ENCODE results near the gene IDH3B.
"Not testable (repeated sequence)": the region's sequence is repeated elsewhere in the genome, so short reads cannot be mapped to it uniquely, and the experiment has no call there.

The IDH3B gene

DNA sequence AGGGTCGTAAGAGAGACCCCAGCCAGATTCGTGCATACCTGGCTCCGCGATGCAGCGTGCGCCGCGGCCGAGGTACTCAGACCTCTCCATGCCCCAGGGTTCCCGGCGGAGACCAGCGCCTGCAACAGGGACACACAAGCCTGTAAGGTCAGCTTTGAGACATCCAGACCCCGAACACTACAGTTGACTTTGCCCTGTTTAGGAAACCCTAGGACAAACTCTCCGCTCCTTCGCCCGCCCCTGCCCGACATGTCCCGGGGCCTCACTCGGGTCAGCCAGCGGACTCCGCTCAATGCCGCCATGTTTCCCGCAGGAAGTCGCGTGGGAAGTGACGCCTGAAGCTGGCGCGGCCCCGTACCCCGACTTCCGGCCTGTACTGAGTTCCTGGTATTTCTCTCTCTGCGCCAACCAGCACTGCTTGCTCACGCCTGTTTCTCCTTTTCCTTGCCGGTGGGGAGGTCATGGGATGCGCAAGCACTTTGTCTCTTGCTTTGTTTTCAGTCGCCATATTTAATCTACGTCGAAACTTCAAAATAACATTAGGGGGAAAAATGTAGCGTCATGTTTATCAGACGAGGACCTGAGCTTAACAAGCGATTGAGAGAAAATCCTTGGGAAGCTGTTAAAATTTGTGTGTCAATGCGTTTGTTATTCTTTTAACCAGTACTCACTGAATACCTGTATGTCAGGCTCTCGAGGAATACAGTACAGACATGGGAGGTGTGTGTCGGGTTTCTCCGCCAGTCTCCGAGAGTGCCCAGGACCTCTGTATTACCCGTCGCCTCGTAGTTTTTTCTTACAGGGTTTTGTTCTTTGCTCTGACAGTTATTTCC lies at the start of gene IDH3B:
TSS of gene IDH3B (minus strand) at position 330 of the 833 bp plus-strand sequence. CDS start at position 302, 28 bp downstream.
- peak; percentile 85 for DNase-seq (ENCODE audit: low spot score)

DNA sequence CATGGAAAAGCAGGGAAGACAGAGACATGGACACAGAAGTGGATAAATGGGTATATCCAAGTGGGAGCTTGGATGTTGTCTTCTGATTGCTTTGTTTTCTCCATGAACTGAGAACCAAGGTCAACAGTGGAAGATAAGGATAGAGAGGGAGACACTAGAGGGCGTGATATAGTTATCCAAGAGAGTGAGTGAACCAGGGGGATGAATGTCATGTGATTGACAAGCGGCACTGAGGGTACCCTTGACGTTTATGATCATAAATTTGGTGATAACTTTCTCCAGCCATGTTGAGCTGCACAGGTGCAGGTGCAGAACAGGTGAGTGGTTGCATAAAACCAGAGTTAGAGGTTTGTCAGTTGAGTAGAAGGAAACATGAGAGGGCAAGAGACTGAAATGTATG lies 49.3 kb upstream of the IDH3B start:
- DNase-seq (ENCODE audit: low spot score) = peak; percentile 6

DNA sequence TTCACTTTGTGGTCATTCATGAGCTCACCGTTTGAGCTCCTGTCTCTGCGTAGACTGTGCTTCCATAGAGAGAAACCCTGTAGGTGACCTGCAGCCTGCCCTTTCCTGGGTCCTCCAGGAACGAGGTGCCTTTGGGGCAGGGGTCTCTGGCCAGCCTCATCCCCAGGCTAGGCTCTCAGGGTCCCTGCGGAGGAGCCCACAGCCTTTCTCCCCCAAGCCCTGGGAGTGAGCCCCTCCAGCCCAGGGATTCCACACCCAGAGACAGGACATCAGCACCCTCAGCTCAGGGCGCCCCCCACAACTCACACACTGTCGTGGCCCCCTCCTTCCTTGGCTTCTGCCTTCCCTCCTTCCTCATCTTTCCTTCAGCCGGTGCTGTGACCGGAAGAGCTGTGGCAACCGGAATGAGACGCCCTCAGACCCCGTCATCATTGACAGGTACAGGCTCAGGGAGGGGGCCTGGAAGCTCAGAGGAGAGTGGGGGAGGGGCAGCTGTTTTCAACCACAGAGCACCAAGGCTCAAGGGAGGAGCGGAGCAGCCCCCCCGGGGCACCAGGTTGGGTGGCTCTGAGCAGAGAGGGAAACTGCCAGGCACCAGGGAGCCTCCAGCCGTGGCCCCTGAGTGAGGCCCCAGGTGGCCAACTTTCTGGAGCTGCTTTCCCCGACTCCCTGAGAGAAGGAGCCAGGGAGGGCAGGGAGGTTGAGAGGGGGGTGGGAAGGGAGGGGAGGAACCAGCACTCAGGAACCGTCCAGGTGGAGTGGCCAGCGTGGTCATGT lies 45.4 kb upstream of the IDH3B start:
- no peak for DNase-seq (ENCODE audit: low spot score)

DNA sequence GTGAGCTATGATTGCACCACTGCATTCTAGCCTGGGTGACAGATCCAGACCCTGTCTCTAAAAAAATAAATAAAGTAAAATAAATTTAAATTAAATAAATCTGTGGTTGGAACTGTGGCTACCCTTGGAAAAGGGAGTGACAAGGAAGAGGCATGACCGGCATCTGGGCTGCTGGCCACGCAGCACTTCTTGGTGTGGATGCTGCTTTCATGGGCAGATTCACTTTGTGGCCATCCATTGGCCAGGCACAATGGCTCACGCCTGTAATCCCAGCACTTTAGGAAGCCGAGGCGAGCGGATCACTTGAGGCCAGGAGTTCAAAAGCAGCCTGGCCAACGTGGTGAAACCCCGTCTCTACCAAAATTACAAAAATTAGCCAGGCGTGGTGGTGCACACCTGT lies 44.6 kb upstream of the IDH3B start:
- DNase-seq (ENCODE audit: low spot score) = no peak

DNA sequence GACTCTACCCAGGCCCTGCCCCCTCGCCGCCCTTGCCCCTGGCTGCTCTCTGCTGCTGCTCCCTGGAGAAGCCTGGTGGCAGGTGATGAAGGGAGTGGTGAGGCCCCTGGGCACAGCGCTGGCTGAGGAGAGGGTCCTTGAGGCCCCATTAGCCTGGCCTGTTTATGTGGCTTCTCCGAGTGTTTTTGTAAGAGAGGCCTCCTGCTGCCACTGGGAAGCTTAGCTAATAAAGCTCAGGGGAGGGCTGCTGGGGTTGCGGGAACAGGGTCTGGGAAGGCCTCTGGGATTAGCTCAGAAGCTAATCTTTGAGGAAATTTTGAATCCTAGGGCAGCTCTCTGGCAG lies 44.0 kb upstream of the IDH3B start:
- DNase-seq (ENCODE audit: low spot score) = no peak

DNA sequence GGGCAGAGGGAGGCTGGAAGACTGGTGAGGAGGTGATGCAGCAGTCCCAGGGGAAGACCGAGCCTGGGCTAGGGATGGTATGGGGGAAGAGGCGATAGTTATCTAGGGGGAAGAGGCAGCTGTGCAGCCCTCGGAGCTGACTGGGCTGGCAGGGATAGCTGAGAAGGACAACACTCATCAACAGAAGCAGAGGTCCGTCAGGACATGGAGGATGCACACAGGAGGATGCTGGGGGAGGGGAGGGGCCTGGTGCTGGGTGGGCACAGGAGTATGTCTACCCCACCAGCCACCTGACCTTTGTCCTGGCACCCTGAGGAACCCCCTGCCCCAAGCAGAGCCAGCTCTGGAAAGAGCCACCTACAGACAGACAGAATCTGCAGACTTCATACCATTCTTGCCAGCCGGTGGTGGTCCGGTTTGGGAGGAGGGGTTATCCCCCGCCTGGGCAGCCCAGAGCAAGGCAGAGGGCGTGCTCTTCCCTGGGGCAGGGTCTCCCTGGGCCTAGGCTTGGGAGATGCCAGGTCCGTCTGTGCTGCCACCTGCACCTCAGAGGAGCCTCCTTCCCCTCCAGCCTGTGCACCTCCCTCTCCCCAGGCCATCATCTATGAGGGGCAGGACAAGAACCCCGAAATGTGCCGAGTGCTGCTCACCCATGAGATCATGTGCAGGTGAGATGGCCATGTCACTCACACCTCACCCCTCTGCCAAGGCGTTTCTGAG lies 43.5 kb upstream of the IDH3B start:
- no peak for DNase-seq (ENCODE audit: low spot score)

DNA sequence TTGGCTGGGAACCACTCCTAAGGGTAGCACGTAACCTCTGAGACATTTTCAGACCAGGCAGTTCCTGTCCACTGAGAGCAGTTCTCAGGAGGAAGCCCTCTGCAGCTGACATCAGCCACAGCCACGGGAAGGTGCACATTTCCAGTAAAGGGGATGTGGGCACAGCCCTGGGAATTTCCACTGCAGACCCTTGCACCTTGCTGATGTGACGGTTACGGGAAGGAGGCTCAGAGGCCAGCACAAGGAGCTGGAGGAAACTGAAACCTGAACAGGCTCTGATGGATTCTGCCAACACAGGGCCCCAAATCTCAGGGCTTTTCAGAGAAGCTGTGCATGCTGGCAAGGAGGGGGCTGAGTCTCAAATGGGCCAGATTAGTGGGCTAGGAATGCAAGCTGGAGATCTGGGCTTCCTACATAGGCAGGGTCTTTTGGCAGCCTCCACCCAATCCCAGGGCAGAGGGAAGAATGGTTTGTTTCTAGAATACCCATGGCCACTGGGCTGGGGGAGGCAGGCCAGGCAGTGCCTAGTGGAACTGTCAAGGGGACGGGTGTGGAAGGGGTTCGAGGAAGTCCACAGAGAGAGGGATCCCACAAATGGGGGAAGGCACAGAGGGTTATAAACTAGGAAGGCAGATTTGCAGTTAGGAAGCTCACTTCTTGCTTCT lies 42.8 kb upstream of the IDH3B start:
- no peak for DNase-seq (ENCODE audit: low spot score)

DNA sequence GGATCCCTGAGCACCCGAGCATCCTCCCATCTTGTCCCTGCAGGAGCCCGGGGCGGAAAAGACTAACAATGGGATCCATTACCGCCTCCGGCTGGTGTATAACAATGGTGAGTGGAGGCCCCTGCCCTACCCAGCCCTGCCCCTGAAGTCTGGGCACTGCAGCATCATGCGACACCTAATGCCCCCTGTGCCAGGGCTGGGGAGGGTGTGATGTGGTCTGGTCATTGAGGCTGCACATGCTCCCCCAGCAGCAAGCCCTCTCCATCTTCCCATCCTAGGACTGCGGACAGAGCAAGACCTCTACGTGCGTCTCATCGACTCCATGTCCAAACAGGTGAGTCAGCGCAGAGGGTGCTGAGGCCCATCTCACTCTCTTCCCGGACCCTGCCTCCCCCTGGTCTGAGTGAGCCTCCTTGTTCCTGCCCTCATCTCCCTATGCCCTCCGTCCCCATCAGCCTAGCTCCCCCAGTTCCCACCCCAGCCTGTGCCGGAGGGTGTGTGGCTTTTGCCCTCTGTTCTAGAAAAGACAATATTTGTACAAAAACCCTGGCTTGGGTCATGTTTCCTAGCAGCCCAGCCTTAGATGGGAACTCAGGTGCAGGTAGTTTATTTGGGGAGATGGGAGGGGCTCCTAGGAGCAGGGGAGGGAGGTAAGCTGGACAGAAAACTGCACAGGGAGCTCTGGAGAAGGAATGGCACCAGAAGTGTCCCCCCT lies 42.1 kb upstream of the IDH3B start:
- no peak for DNase-seq (ENCODE audit: low spot score)

DNA sequence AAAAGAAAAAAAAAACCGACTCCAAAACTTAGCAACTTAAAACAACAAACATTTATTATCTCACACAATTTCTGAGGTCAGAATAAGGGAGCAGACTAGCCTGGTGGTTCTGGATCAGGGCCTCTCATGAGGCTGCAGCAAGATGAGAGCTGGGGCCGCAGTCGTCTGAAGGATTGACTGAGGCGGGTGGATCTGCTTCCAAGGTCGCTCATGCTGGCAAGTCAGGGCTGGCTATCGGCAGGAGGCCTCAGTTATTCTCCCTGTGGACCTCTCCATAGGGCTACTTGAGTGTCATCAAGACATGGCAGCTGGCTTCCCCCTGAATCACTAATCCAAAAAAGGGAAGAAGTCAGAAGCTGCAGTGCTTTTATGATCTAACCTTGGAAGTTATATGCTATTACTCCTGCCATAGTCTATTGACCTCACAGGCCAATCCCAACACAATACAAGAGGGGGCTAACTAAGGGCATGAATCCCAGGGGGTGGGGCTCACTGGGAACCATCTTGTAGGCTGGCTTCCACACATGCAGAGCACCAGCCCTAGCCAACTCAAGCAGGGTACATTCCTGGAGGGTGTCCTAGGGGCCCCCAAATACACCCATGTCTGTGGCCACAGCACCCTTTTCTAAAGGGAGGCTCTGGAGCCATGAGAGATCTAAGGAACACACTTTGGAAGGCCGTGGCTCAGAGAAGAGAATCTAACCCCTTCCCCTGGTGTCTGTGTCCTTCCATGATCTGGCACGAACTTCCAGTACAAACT lies 39.9 kb upstream of the IDH3B start:
- no peak for DNase-seq (ENCODE audit: low spot score)

DNA sequence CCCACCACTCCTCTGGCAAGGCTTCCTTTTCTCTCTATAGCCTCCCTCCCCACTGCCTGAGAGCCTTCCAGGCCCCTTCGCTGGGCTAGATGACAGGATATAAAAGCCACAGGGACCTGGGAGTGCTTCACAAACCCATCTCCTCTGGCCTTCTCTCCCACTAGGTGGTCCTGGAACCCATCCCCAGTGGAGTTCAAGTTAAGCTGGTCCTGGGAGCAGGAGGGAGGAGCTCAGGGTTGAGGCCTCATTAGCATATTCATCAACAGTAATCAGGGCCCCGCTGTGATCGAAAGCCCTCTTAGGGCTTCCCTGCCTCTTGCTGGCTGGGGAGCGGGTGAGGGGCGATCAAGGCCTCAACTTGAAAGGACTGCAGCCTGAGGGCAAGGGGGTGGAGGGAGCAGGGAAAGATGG lies 37.7 kb upstream of the IDH3B start:
- DNase-seq (ENCODE audit: low spot score) = no peak

DNA sequence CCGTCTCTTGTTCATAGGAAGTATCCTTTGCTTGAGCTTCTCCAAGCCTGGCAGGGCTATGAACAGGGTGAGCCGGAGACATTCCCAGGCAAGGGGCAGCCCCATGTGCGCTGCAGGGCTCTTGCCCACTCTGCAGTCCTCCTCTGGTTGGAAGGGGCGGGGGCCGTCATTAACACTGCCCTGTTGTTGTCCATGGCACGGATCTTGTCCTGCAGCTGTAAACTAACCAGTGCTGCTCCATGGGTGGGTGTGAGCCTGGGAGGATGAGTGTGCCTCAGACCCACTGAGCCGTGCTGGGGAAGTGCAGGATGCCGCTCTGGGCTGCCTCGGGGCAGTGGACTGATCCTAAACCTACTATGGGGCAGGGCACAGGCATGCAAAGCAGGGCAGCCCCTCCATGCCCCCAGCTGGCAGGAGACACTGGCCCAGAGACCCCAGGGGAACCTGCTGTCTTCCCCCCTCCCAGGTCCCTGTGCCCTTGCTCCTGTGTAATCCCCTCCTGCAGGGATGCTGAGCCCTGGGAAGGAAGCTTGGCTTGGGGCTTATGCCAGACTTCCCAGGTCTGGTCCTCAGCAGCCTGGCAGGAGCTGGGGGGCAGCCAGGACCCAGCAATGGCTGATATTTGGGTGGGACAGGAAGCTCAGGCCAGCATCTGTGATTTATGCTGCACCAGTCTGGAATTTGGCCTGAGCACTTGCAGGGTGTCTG lies 37.1 kb upstream of the IDH3B start:
- DNase-seq (ENCODE audit: low spot score) = no peak

DNA sequence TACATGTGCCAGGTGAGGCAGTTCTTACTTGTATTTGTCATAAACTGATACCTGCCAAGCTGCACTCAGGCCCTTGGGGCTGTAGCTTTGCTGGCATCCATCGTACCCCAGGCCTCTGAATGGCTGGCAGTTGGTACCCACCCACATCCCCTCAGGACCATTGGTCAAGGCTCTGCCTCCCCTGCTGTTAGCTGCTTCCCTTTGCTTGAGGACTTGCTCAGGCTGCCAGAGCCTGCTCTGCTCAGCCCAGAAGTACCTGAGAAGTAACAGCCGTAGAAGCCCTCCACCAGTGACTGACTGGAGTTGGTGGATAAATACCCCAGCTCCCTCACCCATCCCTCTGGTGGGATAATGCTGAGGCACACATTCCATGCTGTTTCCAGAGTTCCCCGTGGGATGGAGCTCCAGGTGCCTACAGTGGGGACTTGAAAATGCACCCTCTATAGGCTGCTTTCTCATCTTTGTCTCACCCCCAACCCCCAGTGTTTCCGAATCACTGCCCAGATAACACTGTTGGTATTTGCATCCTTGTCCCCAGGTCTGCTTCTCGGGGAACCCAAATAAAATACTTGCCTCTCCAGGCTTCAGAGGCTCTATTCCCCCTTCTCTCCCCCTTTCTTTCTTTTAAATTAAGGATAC lies 35.9 kb upstream of the IDH3B start:
- no peak for DNase-seq (ENCODE audit: low spot score)

DNA sequence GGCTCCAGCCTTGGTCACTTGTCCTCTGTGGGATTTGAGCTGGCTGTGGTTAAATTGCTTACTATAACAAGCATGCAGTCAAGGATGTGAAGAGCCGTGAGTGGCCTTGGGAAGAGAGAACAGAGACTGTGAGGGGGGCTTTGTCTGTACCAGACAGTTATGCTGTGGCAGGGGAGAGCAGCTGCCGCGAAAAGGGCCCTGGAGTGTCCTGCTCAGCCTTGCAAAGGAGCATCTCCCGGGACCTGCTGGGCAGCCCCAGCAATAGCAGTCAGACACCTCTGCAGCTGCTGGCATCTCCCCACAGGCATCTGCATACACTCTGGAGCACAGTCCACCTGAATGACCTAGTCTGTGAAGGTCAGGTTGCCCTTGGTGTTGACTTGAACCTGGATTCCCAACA lies 34.9 kb upstream of the IDH3B start:
- no peak for DNase-seq (ENCODE audit: low spot score)

DNA sequence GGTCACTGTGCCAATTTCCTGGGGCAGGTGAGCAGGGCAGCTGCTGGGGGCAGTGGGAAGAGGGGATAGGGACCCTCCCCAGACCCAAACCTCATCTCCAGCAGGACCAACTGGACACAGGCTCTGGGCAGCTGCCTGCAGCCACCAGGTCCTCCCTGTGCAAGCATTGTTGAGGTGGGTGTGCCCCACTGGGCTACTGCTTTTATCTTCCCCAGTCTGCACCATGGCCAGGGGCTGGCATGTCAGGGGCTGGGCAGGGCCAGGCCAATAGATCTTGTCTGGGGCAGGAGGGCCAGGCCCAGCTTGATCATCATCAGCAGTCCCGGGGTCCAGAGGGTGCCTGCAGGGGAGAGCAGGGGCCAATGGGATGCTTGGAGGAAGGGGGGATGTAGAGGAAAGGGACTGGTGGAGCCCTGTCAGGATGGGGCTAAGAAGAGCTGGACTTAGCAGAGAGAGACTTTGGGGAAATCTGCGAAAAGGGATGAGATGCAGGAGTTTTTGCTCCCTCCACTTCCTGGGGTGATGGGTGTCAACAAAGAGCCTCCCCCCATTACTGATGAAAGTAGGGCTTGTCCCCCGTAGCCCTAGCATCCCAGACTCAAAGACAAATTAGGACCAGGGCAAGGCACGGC lies 34.3 kb upstream of the IDH3B start:
- no peak for DNase-seq (ENCODE audit: low spot score)

DNA sequence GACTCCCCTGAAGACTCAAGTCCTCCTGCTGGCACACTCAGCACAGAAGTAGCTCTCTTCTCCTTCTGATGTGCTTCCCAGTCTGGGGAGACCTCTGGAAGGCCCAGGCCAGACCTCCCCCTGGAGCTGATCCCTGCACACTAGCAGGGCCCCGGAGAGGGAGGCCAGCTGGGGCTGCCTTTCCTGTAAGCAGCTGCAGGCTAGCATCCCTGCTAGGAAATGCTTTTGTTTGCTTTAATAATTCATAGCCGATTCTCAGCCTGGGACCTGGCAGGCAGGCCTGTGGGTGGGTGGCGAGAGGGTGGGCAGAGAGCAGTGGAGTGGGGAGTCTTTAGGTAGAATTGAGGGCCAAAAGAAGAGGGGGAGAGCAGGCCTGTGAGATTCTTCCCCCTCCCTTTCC lies 33.8 kb upstream of the IDH3B start:
- no peak for DNase-seq (ENCODE audit: low spot score)

DNA sequence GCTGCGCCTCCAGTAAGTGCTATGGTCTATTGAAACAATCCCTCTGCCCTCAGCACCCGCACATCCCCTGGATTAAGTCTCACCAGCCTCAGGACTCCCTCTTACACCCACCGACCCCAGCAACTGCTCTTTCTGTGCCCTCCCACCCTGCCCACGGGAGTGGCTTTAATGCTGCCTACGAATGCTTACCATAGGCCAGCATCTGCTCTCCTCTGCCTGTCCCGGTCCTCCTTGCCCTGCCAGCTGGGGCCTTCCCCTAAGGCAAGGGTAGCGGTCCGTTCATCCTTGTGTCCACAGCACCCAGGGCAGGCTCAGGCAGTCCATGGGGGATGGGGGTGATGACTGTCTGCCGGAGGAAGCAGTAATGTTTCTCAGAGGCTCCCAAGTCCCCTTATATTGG lies 32.6 kb upstream of the IDH3B start:
- no peak for DNase-seq (ENCODE audit: low spot score)

DNA sequence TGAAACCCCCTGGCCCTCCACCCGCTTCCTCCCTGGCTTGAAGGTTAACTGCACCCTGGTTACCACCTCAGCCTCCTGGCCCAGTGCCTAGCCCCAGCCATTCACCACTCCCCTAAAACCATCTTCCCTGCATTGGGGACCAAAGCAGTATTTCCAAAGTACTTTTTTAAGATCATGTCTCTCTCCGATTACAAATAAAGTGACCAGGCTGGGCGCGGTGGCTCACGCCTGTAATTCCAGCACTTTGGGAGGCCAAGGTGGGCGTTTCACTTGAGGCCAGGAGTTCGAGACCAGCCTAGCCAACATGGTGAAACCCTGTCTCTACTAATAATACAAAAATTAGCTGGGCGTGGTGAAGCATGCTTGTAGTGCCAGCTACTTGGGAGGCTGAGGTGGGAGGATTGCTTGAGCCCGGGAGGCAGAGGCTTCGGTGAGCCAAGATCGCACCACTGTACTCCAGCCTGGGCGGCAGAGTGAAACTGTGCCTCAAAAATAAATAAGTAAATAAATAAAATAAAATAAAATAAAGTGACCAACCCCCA lies 32.0 kb upstream of the IDH3B start:
- DNase-seq (ENCODE audit: low spot score) = not testable (repeated sequence)

DNA sequence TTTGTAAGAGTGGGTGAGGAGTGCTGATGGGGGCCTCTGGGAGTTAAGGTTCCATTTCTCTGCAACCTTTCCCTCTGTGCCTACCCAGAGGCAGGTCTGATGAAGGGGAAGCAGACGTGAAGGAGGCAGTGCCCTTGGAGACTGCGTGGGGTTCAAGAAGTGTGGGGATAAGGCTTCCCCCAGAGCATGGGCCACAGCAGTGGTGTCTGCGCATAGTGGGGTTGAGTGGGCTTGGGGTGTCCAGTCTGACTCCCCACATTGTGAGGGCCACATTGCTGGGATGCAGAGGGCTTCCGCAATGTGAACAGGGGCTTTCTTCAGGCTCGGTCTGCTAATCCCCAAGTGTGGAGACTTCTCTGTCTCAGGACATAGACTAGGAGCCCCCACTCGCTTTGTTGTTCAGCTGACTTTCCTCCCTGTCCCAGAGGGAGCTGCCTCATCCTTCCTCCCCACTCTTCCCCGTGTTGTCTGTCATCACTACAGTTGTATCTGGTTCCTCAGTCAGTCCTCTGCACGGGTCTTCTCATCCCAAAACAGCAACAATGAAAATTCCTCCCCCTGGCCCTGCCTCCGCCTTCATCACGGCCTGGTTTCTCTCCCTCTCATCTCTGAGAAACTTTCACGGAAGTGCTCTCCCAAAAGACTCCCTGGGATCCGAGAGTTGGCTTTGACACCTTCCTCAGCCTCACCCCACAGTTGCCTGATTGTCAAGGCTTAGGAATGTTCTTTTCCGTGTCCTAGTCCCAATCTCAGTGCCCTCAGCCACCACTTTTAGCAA lies 31.4 kb upstream of the IDH3B start:
- DNase-seq (ENCODE audit: low spot score) = no peak

Measured in hematopoietic multipotent progenitor cell treated with erythropoietin and hydrocortisone succinate and interleukin-3 and kit ligand, for 15 days (in vitro differentiated cells).